ENCODE results near the gene PSPN.

DNA sequence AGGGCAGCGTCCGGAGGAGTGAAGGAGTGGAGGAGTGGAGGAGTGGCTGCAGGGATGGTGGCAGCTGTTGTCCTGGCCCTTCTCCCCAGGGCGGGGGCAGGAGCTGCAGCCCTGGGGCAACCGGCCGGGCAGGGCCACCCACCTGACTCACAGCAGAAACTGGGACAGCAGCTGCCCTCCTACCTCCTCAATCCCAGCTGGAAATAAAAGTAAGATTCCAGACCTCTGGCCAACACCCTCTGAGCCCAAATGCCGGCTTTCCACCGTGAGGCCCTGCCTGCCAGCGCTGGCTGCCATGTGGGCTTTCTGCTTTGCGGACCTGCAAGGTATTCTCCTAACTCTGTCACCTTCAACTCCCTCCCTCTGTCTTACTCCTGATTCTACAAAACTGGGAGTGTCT, 17.7 kb downstream of the PSPN start:
- TF ChIP-seq, protein P1, sequence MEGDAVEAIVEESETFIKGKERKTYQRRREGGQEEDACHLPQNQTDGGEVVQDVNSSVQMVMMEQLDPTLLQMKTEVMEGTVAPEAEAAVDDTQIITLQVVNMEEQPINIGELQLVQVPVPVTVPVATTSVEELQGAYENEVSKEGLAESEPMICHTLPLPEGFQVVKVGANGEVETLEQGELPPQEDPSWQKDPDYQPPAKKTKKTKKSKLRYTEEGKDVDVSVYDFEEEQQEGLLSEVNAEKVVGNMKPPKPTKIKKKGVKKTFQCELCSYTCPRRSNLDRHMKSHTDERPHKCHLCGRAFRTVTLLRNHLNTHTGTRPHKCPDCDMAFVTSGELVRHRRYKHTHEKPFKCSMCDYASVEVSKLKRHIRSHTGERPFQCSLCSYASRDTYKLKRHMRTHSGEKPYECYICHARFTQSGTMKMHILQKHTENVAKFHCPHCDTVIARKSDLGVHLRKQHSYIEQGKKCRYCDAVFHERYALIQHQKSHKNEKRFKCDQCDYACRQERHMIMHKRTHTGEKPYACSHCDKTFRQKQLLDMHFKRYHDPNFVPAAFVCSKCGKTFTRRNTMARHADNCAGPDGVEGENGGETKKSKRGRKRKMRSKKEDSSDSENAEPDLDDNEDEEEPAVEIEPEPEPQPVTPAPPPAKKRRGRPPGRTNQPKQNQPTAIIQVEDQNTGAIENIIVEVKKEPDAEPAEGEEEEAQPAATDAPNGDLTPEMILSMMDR (IDR thresholded peaks at IDR 0.05; ENCODE audit: low read depth, low read length): no peak
- TF ChIP-seq EZH2phosphoT487 (IDR thresholded peaks at IDR 0.05; ENCODE audit: low read depth): no peak

Measured in OCI-LY3 (cell line).